Trophoblast cell (in vitro differentiated cells and primary cell): Measurements from ENCODE around the gene UPF2.

Experiments
- DNase-seq, 2 donors: peaks; one replicate each; pipeline ENCODE4 v3.0.0-alpha.2; 2016
- H2AFZ ChIP-seq: 2 replicates; pipeline ENCODE4 v1.6.1; 2013; ENCODE audit warnings: low read length, moderate library complexity, mild to moderate bottlenecking; ENCODE audit not compliant: insufficient read depth, poor library complexity
- H2AK5ac ChIP-seq: 2 replicates; pipeline ENCODE4 v1.6.1; 2013; ENCODE audit warnings: mild to moderate bottlenecking, low read length
- H2BK120ac ChIP-seq: 2 replicates; pipeline ENCODE4 v1.6.1; 2013; ENCODE audit warnings: low read length, mild to moderate bottlenecking, moderate library complexity; ENCODE audit not compliant: insufficient read depth, poor library complexity
- H2BK12ac ChIP-seq: 2 replicates; pipeline ENCODE4 v1.6.1; 2013; ENCODE audit warnings: mild to moderate bottlenecking, low read length, moderate library complexity
- H2BK5ac ChIP-seq: 2 replicates; pipeline ENCODE4 v1.6.1; 2013; ENCODE audit warnings: low read length, low read depth, moderate library complexity, mild to moderate bottlenecking; ENCODE audit not compliant: poor library complexity
- H3K14ac ChIP-seq: 2 replicates; pipeline ENCODE4 v1.6.1; 2013; ENCODE audit warnings: mild to moderate bottlenecking, low read length
- H3K18ac ChIP-seq: 2 replicates; pipeline ENCODE4 v1.6.1; 2013; ENCODE audit warnings: mild to moderate bottlenecking, low read length
- H3K23ac ChIP-seq: 2 replicates; pipeline ENCODE4 v1.6.1; 2013; ENCODE audit warnings: low read length
- H3K27ac ChIP-seq: 2 replicates; pipeline ENCODE4 v1.5.1; 2013; ENCODE audit warnings: low read depth, mild to moderate bottlenecking, inconsistent platforms, low read length, moderate library complexity
- H3K27me3 ChIP-seq: 2 replicates; pipeline ENCODE4 v1.6.1; 2013; ENCODE audit warnings: inconsistent platforms, mild to moderate bottlenecking, low read length, moderate library complexity; ENCODE audit not compliant: insufficient read depth
- H3K36me3 ChIP-seq, 2 experiments: 1 replicate in 1 of 2; 2 replicates in 1 of 2; pipeline ENCODE4 v1.6.1; 2013; ENCODE audit warnings: low read length in 2 of 2, mild to moderate bottlenecking in 2 of 2, moderate library complexity in 1 of 2; ENCODE audit not compliant: insufficient read depth in 2 of 2, control insufficient read depth in 1 of 2
- H3K4ac ChIP-seq: 2 replicates; pipeline ENCODE4 v1.6.1; 2013; ENCODE audit warnings: low read depth, mild to moderate bottlenecking, low read length, moderate library complexity
- H3K4me1 ChIP-seq, 2 experiments: 1 replicate in 1 of 2; 2 replicates in 1 of 2; pipeline ENCODE4 v1.6.1; 2013; ENCODE audit warnings: low read length in 2 of 2, mild to moderate bottlenecking in 2 of 2, moderate library complexity in 1 of 2; ENCODE audit not compliant: insufficient read depth in 2 of 2, control insufficient read depth in 1 of 2
- H3K4me2 ChIP-seq: 2 replicates; pipeline ENCODE4 v1.6.1; 2013; ENCODE audit warnings: inconsistent platforms, mild to moderate bottlenecking, low read length, moderate library complexity
- H3K4me3 ChIP-seq: 2 replicates; pipeline ENCODE4 v1.5.1; 2013; ENCODE audit warnings: mild to moderate bottlenecking, low read depth, low read length, inconsistent platforms
- H3K79me1 ChIP-seq: one replicate; pipeline ENCODE4 v1.6.1; 2013; ENCODE audit warnings: low read length
- H3K79me2 ChIP-seq: 2 replicates; pipeline ENCODE4 v1.6.1; 2013; ENCODE audit warnings: low read length, mild to moderate bottlenecking; ENCODE audit not compliant: control insufficient read depth, insufficient read depth, poor library complexity
- H3K9ac ChIP-seq: 2 replicates; pipeline ENCODE4 v1.6.1; 2013; ENCODE audit warnings: mild to moderate bottlenecking, low read length
- H3K9me3 ChIP-seq: 2 replicates; pipeline ENCODE4 v1.6.1; 2013; ENCODE audit warnings: low read depth, mild to moderate bottlenecking, control low read depth, inconsistent platforms, low read length; ENCODE audit not compliant: insufficient read depth
- H4K12ac ChIP-seq: 2 replicates; pipeline ENCODE4 v1.6.1; 2013; ENCODE audit warnings: low read depth, mild to moderate bottlenecking, low read length, moderate library complexity
- H4K8ac ChIP-seq: 2 replicates; pipeline ENCODE4 v1.6.1; 2013; ENCODE audit warnings: low read depth, mild to moderate bottlenecking, low read length, moderate library complexity
- H4K91ac ChIP-seq: one replicate; pipeline ENCODE4 v1.6.1; 2013; ENCODE audit warnings: low read depth, mild to moderate bottlenecking, low read length, moderate library complexity
- WGBS: extraction: QIAGEN DNeasy Blood & Tissue Kit; methylation state at CpG from one replicate; pipeline ENCODE4 v1.1.7; 2013; ENCODE audit warnings: missing lambda C conversion rate; ENCODE audit not compliant: insufficient read length, insufficient coverage; ENCODE audit errors: extremely low coverage; 5-methylcytosine and 5-hydroxymethylcytosine counted together

Gene UPF2

DNA sequence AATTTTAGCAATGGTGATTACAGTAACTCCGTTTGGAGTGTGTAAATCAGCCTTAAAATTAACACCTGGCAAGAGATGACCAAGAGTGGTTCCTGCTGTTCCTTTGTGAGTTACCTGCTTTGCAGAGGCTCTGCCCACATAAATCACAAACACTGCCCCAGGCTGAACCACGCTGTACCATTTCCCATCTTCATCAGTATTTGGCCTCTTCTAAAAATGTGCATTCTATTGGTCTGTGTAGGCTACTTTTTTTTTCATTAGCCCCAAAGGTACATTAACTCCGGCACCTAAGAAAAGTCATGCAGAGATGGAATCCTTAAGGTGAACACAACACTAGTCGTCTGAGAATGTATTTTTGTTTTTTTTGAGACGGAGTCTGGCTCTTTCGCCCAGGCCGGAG is 123.3 kb downstream of the UPF2 start:
- Histone ChIP-seq H3K23ac (no peak overlapping the region), H2BK5ac (no peak overlapping the region), H3K27me3 (no peaks in the 10 kb centered on the region), H2BK12ac (no peak overlapping the region), H3K79me2 (no peaks in the 10 kb centered on the region), H3K18ac (no peak overlapping the region), H2BK120ac (no peak overlapping the region), H3K36me3 (peaks cover 5 to 14% of the 10 kb centered on the region in 2 experiments), H2AFZ (no peak overlapping the region), H4K91ac (peak overlapping the region; percentile 26), H3K27ac (no peak overlapping the region), H3K4me2 (no peak overlapping the region), H3K4me1 (peaks cover 13 to 15% of the 10 kb centered on the region in 2 experiments), H3K4ac (no peak overlapping the region), H4K12ac (no peak overlapping the region), H3K9me3 (no peaks in the 10 kb centered on the region), H3K4me3 (no peak overlapping the region), H3K14ac (no peak overlapping the region), H3K79me1 (peaks cover 9% of the 10 kb centered on the region), H2AK5ac (no peak overlapping the region), H3K9ac (no peak overlapping the region), H4K8ac (no peak overlapping the region)
- peak; percentile 82 to 85 for DNase-seq
- WGBS, result no CpG with 5 or more reads among the region's 7 CpGs

DNA sequence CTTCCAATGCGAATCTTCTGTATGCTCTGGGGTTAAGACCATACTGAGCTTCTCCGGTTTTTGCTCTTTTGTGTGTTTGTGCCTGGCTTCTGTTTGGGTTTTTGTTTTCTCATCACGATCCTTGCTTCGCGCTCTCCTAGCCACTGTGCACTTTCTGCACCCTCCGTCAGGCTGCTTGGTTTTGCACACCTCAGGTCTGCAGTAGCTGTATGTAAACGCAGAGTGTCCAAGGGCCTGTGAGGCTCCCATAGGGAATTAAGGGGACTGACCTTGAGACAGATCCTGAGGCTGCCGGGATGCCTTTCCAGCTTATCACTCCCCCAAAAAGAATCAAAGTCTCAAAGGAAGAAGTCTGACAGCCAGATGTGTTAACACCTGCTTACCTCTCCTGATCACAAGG is 124.2 kb downstream of the UPF2 start:
- Histone ChIP-seq H3K9me3 (no peaks in the 10 kb centered on the region), H3K18ac (no peak overlapping the region), H3K14ac (no peak overlapping the region)

GRCh38 chr10:11913079-11913641 is 129.4 kb downstream of the UPF2 start:
- no peak overlapping the region for H3K4me3 ChIP-seq
- H3K23ac ChIP-seq, result no peak overlapping the region
- peak overlapping the region; percentile 32 for H2AK5ac ChIP-seq
- peak overlapping the region; percentile 85 for H4K91ac ChIP-seq
- H2BK5ac ChIP-seq, result peak overlapping the region; percentile 42
- H2BK12ac ChIP-seq, result peak overlapping the region; percentile 81
- H4K12ac ChIP-seq, result no peak overlapping the region
- peak; percentile 87 to 94 for DNase-seq
- no peaks in the 10 kb centered on the region for H3K79me2 ChIP-seq
- H3K14ac ChIP-seq, result peak overlapping the region; percentile 36
- peaks cover 15% of the 10 kb centered on the region for H3K79me1 ChIP-seq
- peaks cover 20 to 27% of the 10 kb centered on the region in 2 experiments for H3K4me1 ChIP-seq
- peak overlapping the region; percentile 23 for H2AFZ ChIP-seq
- H4K8ac ChIP-seq, result peak overlapping the region; percentile 63
- no peaks in the 10 kb centered on the region for H3K27me3 ChIP-seq
- peak overlapping the region; percentile 70 for H3K27ac ChIP-seq
- H3K4me2 ChIP-seq, result no peak overlapping the region
- H3K4ac ChIP-seq, result no peak overlapping the region
- H2BK120ac ChIP-seq, result peak overlapping the region; percentile 81
- H3K36me3 ChIP-seq, result no peaks in the 10 kb centered on the region
- no CpG with 5 or more reads among the region's 11 CpGs for WGBS
- H3K18ac ChIP-seq, result peak overlapping the region; percentile 38
- no peaks in the 10 kb centered on the region for H3K9me3 ChIP-seq
- no peak overlapping the region for H3K9ac ChIP-seq

More for the DNA sequence above, 124.2 kb downstream of the UPF2 start:
- no peak overlapping the region for H2AFZ ChIP-seq
- H3K79me1 ChIP-seq, result peaks cover 9% of the 10 kb centered on the region
- no peak overlapping the region for H2BK12ac ChIP-seq
- no CpG with 5 or more reads among the region's 8 CpGs for WGBS
- H3K36me3 ChIP-seq, result peaks cover 5 to 12% of the 10 kb centered on the region in 2 experiments
- H3K4me3 ChIP-seq, result no peak overlapping the region
- H2AK5ac ChIP-seq, result no peak overlapping the region
- no peak overlapping the region for H3K23ac ChIP-seq
- no peak overlapping the region for H4K8ac ChIP-seq
- H3K4me1 ChIP-seq, result peaks cover 17 to 19% of the 10 kb centered on the region in 2 experiments
- no peaks in the 10 kb centered on the region for H3K79me2 ChIP-seq
- no peak overlapping the region for H2BK5ac ChIP-seq
- H3K4ac ChIP-seq, result no peak overlapping the region
- no peak overlapping the region for H3K4me2 ChIP-seq
- no peak overlapping the region for H2BK120ac ChIP-seq
- H3K9ac ChIP-seq, result no peak overlapping the region
- H4K91ac ChIP-seq, result no peak overlapping the region
- no peak overlapping the region for H4K12ac ChIP-seq
- no peak overlapping the region for H3K27ac ChIP-seq
- no peaks in the 10 kb centered on the region for H3K27me3 ChIP-seq
- DNase-seq, result no peak

GRCh38 chr10:11910102-11910501 is 132.5 kb downstream of the UPF2 start:
- H2BK12ac ChIP-seq, result peak overlapping the region; percentile 8
- H4K8ac ChIP-seq, result no peak overlapping the region
- H3K79me1 ChIP-seq, result peaks cover 6% of the 10 kb centered on the region
- no peak overlapping the region for H3K27ac ChIP-seq
- H2BK5ac ChIP-seq, result no peak overlapping the region
- H4K12ac ChIP-seq, result no peak overlapping the region
- no peak overlapping the region for H3K4ac ChIP-seq
- H3K4me1 ChIP-seq, result peaks cover 12 to 14% of the 10 kb centered on the region in 2 experiments
- no peak for DNase-seq
- no peaks in the 10 kb centered on the region for H3K27me3 ChIP-seq
- H3K23ac ChIP-seq, result no peak overlapping the region
- H3K9ac ChIP-seq, result no peak overlapping the region
- H3K14ac ChIP-seq, result no peak overlapping the region
- no peak overlapping the region for H2BK120ac ChIP-seq
- H3K9me3 ChIP-seq, result no peaks in the 10 kb centered on the region
- H3K18ac ChIP-seq, result peak overlapping the region; percentile 29
- no peaks in the 10 kb centered on the region for H3K79me2 ChIP-seq
- H2AFZ ChIP-seq, result no peak overlapping the region
- H3K4me3 ChIP-seq, result no peak overlapping the region
- WGBS, result no CpG with 5 or more reads among the region's 10 CpGs
- no peaks in the 10 kb centered on the region for H3K36me3 ChIP-seq
- H4K91ac ChIP-seq, result peak overlapping the region; percentile 50
- no peak overlapping the region for H3K4me2 ChIP-seq
- H2AK5ac ChIP-seq, result peak overlapping the region; percentile 55
